GM04504 (cell line): Measurements from ENCODE around the gene CAMTA1.

Source experiments
- DNase-seq: peaks from one replicate; pipeline ENCODE4 v3.0.0-alpha.2; 2012; ENCODE audit warnings: low read depth

The CAMTA1 gene

GRCh38 chr1:7229696-7230631, 444.7 kb downstream of the CAMTA1 start:
- DNase-seq, result no peak

GRCh38 chr1:7232441-7233236, 447.4 kb downstream of the CAMTA1 start:
- no peak for DNase-seq

GRCh38 chr1:7233237-7233540, 447.9 kb downstream of the CAMTA1 start:
- no peak for DNase-seq

- no peak for DNase-seq
Measured at GRCh38 chr1:7233646-7234470, 448.6 kb downstream of the CAMTA1 start.

GRCh38 chr1:7234471-7234755, 449.2 kb downstream of the CAMTA1 start:
- no peak for DNase-seq

- no peak for DNase-seq
Measured at GRCh38 chr1:7235871-7236517, 450.7 kb downstream of the CAMTA1 start.

GRCh38 chr1:7236844-7237515, 451.7 kb downstream of the CAMTA1 start:
- DNase-seq, result no peak

GRCh38 chr1:7247158-7247557, 461.9 kb downstream of the CAMTA1 start:
- no peak for DNase-seq

- no peak for DNase-seq
Measured at GRCh38 chr1:7247791-7248548, 462.7 kb downstream of the CAMTA1 start.

- DNase-seq, result no peak
Measured at GRCh38 chr1:7248549-7249199, 463.4 kb downstream of the CAMTA1 start.

- no peak for DNase-seq
Measured at GRCh38 chr1:7249516-7249915, 464.3 kb downstream of the CAMTA1 start.

GRCh38 chr1:7250176-7250575, 464.9 kb downstream of the CAMTA1 start:
- no peak for DNase-seq

GRCh38 chr1:7250597-7251453, 465.6 kb downstream of the CAMTA1 start:
- DNase-seq, result no peak

GRCh38 chr1:7251454-7251800, 466.2 kb downstream of the CAMTA1 start:
- DNase-seq, result no peak

GRCh38 chr1:7252411-7253117, 467.3 kb downstream of the CAMTA1 start:
- DNase-seq, result no peak

GRCh38 chr1:7253118-7253480, 467.8 kb downstream of the CAMTA1 start:
- no peak for DNase-seq

GRCh38 chr1:7253988-7254587, 468.8 kb downstream of the CAMTA1 start:
- DNase-seq, result no peak

GRCh38 chr1:7255303-7256058, 470.2 kb downstream of the CAMTA1 start:
- no peak for DNase-seq
